HG03025 (cell line): ENCODE data around the gene U2AF2.
"Not testable (repeated sequence)": the region's sequence is repeated elsewhere in the genome, so short reads cannot be mapped to it uniquely, and the experiment has no call there.

Experiments
- ATAC-seq: cut with Tn5 transposase; IDR thresholded peaks from one replicate; pipeline ENCODE4 v1.9.1; 2021; ENCODE audit warnings: mild to moderate bottlenecking, moderate library complexity; ENCODE audit not compliant: unreplicated experiment, low FRiP score

U2AF2 gene

GRCh38 chr19:55700813-55701212 is 46.0 kb downstream of the U2AF2 start:
- ATAC-seq, result no peak

GRCh38 chr19:55702131-55702627 is 47.3 kb downstream of the U2AF2 start:
- no peak for ATAC-seq

- ATAC-seq, result no peak
These were observed 49.0 kb downstream of the U2AF2 start for GRCh38 chr19:55703790-55704215.

GRCh38 chr19:55704494-55705245 is 49.8 kb downstream of the U2AF2 start:
- ATAC-seq, result no peak

- no peak for ATAC-seq
These were observed 51.1 kb downstream of the U2AF2 start for GRCh38 chr19:55705972-55706371.

GRCh38 chr19:55711719-55712118 is 56.9 kb downstream of the U2AF2 start:
- no peak for ATAC-seq

GRCh38 chr19:55712804-55713631 is 58.2 kb downstream of the U2AF2 start:
- ATAC-seq, result no peak

- ATAC-seq, result no peak
These were observed 61.7 kb downstream of the U2AF2 start for GRCh38 chr19:55716531-55716930.

- ATAC-seq, result no peak
These were observed 62.4 kb downstream of the U2AF2 start for GRCh38 chr19:55717251-55717650.

GRCh38 chr19:55717879-55718711 is 63.3 kb downstream of the U2AF2 start:
- ATAC-seq, result not testable (repeated sequence)

- ATAC-seq, result no peak
These were observed 65.4 kb downstream of the U2AF2 start for GRCh38 chr19:55720214-55720746.

GRCh38 chr19:55720801-55721200 is 66.0 kb downstream of the U2AF2 start:
- no peak for ATAC-seq

- no peak for ATAC-seq
These were observed 68.7 kb downstream of the U2AF2 start for GRCh38 chr19:55723491-55723890.
